Stimulated activated CD8-positive, alpha-beta memory T cell treated with anti-CD3 and anti-CD28 coated beads, Interleukin-4, amount 100 ng/mL, for 4 hours (primary cell): ENCODE results near the gene ZNF599.
"Not testable (repeated sequence)": the region's sequence is repeated elsewhere in the genome, so short reads cannot be mapped to it uniquely, and the experiment has no call there.

ENCODE experiments used
- DNase-seq, 2 donors: peaks; one replicate each; pipeline ENCODE4 v3.0.0-alpha.2; 2020; ENCODE audit warnings: low read depth in 2 of 2, low spot score in 1 of 2

The ZNF599 gene

DNA sequence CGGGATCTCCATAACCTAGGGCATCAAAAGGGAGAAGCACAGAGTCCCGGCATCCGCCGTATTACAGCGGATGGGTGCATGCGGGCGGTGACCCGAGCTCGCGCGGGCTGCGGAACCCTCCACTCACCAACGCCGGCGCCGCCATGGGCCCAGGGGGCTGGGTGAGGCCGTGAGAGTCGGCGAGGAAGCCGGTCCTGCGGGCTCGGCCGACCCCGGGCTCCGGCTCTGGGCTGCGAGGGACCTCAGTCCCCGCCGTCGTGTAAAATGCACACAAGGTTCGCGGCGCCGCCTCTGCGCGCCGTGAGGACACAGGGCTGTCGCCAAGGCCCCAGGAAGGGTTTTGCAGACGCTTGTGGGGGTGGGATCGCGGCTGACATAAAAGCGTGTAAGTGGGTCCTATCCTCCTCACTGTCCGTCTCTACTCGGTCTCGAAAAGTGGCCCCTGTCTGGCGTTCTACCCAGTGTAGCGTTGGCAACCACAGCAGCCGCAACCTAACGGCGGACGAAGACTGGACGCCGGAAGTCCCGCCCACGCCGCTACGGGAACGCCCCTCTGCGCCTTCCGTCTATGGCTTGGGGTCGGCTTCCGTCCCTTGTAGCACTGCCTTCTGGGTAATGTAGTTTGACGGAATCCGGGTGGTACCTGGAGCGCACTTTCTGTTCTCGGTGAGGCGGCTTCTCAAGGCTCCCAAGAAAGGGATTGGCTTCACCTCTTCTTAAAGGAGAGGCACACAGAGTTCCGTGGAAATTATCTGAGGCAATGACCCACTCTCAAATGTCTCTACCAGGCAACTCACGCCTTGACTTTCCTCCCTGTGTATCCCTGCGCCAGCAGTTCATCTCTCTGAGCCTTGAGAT is at the start of gene ZNF599:
Gene ZNF599 (minus strand): TSS at position 519 of the 858 bp plus-strand sequence. CDS start 374 bp downstream, at position 145.
- DNase-seq, result peak; percentile 77 to 80

DNA sequence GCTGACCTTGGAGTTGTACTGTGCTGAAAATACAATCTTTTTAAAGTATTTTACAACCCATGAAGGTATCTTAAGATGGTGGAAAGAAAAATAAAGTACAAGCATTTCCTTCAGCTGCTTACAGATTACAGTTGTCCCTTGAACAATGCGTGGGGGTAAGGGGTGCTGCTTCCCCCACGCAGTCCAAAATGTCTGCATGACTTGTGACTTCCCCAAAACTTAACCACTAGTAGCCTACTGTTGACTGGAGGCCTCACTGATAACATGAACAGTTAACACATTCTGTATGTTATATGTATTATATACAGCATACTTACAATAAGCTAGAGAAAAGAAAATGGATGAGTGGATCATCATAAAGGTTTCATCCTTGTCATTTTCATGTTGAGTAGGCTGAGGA is 45.3 kb upstream of the ZNF599 start:
- DNase-seq, result no peak

- DNase-seq, result no peak
Measured at GRCh38 chr19:34816708-34817107, 43.7 kb upstream of the ZNF599 start.

GRCh38 chr19:34808566-34808965 is 35.6 kb upstream of the ZNF599 start:
- DNase-seq, result no peak

DNA sequence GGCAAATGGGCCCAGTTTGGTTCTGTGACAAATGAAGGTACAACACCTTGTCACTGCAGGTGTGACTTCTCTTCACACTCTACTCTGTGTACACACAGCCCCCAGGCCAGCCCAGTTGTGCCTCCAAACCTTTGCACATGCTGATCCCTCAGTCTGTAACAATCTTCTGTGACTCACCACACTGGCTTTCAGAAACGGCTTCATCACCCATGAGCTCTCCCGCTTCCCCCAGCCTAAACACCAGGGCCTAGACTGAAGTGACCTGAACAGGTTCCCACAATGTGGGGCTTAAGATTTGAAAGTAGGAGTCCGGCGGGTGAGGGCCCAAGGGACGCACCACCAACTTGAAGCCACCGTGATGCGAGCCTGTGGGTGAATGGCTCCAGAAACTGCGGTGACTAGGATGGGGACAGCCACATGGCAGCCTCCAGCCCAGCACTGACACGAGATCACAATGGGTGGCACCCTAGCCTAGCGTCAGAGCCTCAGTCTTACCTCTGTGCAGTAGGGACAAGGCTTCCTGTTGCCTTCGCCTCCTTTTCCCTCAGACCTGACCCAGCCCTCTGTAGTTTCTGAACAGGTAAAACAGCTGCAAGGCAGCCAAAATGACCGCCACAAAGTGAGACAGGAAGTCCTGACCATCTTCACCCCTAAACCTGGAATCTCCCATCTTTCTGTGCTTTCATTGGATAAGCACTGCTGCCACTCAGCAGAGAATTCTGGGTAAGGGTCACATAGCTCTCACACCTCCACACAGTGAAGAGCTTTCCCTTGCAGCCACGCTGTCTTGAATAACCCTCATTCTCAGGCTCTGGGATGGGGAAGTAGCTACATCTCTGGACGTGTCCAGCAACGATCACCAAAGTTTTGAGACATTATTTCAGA is 34.2 kb upstream of the ZNF599 start:
- no peak for DNase-seq

DNA sequence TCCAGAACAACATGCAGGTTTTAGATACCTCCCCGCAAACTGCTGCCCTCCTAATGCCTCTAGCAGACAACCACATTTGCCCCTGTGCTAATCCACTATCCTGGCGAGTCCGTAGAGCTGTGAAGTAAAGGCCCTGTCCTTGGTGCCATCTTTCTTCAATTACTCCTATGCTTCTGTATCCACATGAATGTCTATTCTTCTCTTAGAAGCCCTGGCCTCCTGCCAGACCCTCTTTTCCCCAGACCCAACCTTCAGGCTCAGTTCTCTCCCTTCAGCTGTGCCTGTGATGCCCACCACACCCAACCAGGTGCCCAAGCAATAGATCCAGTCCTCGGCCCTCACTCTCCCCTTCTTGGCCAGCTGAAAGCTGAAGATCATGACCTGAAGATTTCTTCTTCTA is 31.1 kb upstream of the ZNF599 start:
- DNase-seq, result no peak

GRCh38 chr19:34796953-34797352 is 23.9 kb upstream of the ZNF599 start:
- not testable (repeated sequence) for DNase-seq

DNA sequence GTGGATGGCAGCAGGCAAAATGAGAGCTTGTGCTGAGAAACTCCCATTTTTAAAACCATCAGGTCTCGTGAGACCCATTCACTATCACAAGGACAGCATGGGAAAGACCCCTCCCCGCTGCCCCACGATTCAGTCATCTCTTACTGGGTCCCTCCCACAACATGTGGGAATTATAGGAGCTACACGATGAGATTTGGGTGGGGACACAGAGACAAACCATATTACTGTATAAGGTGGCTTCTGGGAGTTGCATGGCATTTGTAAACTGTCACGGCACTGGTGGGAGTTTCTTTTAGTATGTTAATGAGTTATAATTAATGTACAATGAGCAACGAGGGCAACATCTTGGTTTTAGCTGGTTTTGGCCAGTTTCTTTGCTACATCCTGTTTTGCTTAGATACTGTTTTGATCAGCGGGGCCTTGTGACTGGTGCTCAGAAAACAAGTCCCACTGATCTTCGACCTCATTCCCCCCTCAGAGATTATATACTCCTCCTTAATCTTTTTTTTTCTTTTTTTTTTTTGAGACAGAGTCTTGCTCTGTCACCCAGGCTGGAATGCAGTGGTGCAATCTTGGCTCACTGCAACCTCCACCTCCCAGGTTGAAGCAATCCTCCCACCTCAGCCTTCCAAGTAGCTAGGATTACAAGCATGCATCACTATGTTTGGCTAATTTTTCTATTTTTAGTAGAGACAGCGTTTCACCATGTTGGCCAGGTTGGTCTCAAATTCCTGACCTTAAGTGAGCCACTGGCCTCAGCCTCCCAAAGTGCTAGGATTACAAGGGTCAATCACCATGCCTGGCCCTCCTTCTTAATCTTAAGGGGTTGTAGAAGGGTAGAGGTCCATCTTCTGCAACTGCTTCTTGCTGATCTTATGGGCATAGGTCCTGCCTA is 21.3 kb upstream of the ZNF599 start:
- DNase-seq, result no peak

GRCh38 chr19:34793565-34793964 is 20.6 kb upstream of the ZNF599 start:
- no peak for DNase-seq

DNA sequence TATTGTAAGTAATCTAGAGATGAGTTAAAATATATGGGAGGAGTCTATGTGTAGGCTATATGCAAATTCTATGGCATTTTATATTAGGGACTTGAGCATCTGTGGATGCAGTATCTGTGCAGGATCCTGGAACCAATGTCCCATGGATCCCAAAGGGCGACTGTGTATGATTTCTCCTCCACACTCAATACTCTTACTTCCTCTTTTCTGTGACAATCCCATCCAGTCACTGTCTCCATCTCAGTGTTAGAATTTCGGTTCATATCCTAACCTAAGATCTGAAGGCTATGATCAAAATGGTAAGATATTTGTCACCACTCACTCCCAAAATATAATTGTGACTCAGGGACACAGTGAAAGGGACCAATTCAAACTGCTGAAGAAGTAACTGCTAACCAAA is 15.1 kb upstream of the ZNF599 start:
- DNase-seq, result no peak

DNA sequence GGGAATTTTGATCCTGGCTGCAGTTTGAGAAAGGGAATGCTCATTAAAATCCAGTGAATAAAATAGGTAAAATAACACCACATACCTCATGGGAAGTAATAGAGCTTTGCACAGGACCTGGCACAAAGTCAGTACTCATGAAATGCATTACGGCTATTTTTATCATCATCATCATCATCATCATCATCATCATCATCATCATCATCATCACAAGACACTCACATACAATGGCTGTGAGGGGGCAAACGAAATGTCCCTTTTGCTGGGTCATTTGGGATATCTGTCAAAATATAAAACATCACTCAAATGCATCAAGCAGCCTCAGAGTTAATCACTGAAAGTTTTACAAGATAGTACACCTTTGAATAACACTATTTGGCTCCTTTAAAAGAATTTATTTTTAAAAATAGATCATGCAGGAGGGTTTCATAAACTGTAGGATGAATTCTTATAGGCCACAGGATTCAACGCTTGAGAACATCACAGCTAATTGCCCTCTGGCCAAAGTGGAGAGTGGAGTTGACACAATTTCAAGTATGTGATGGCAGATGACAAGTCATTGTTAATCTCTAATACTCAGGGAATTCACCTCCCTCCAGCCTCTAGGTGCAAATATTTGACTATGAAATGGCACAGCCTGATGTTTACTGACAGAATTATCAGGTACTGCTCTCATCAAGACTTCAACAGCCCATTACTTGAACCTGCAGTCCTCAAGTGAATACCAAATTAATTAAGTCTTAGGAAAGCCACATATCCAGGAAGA is 14.2 kb upstream of the ZNF599 start:
- DNase-seq, result no peak

GRCh38 chr19:34786236-34786635 is 13.2 kb upstream of the ZNF599 start:
- no peak for DNase-seq

DNA sequence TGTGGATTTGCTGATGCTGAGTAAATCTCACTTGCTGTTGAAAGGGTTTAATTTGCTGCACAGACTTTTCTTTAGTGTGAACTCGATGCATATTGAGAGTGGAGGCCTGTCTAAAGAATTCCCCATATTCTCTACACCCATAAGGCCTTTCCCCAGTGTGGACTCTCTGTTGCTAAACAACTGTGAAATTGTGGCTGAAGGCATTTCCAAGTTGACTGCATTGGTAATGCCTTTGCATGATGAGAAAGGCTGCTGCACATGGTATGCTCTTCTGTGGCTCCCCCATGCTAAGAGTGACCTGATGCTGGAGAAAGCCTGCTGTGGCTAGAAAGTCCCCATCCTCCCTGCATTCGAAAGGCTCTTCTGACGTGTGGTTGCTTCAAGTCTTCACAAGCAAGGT is 6.6 kb upstream of the ZNF599 start:
- no peak for DNase-seq

GRCh38 chr19:34778342-34778741 is 5.3 kb upstream of the ZNF599 start:
- DNase-seq, result no peak

GRCh38 chr19:34774857-34775256 is 1.8 kb upstream of the ZNF599 start:
- DNase-seq, result no peak

GRCh38 chr19:34773555-34773864 is 495 bp upstream of the ZNF599 start:
- DNase-seq, result no peak

- DNase-seq, result no peak
Measured at GRCh38 chr19:34767951-34768350, 5.1 kb downstream of the ZNF599 start.

GRCh38 chr19:34766386-34766785 is 6.6 kb downstream of the ZNF599 start:
- no peak for DNase-seq

DNA sequence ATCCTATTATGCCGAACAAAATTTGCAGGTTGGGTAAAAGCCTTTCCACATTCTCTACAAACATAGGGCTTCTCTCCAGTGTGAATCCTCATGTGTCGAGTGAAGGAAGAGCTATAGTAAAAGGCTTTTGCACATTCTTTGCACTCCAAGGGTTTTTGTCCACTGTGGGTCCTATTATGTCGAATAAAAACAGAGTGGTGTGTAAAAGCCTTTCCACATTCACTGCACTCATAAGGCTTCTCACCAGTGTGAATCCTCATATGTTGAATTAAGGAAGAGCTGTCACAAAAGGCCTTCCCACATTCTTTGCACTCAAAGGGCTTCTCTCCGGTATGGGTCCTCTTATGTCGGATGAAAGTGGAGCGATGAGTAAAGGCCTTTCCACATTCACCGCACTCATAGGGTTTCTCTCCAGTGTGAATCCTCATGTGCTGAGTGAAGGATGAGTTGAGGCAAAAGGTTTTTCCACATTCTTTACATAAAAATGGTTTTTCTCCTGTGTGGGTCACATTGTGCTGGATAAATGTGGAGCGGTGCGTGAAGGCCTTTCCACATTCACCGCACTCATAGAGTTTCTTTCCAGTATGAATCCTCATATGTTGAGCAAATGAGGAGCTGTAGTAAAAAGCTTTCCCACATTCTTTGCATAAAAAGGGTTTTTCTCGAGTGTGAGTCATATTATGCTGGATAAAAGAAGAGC is 13.6 kb downstream of the ZNF599 start:
- DNase-seq, result no peak

- no peak for DNase-seq
Measured at GRCh38 chr19:34757441-34757840, 15.6 kb downstream of the ZNF599 start.
